HG02798 (cell line): ENCODE measurements around the gene STOX2.

Experiments
- ATAC-seq: cut with Tn5 transposase; IDR thresholded peaks from one replicate; pipeline ENCODE4 v1.9.1; 2021; ENCODE audit warnings: mild to moderate bottlenecking; ENCODE audit not compliant: unreplicated experiment, poor library complexity

Gene STOX2

DNA sequence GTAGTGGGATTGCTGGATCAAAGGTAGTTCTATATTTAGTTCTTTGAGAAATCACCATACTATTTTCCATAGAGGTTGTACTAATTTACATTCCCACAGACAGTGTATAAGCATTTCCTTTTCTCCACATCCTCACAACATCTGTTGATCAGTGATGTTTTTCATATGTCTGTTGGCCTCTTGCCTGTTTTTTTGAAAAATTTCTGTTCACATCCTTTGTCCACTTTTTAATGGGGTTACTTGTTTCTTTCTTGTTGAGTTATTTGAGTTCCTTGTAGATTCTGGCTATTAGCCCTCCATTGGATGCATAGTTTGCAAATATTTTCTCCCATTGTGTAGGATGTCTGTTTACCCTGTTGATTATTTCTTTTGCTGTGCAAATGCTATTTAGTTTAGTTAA is 72.6 kb downstream of the STOX2 start:
- ATAC-seq: no peak

DNA sequence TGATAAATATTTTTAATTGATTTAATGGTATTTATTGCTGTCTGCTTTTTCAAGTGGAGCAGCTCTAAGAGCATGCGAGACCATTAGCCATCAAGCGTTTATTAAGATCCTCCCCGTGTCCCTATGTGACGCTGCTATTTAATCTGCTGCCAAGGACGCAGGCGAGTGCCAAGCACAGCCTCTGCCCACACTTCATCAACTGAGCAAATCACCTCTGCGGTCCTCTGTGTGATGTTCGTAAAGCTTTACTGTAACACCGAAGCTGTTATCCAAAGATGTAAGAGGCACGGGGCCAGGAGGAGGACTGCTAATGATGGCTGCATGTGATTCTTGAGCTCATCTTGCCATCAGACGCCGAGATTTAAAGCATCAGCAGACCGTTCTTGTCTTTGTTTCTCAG is 79.5 kb downstream of the STOX2 start:
- ATAC-seq: no peak

GRCh38 chr4:183985786-183986185 is 80.7 kb downstream of the STOX2 start:
- ATAC-seq: no peak

DNA sequence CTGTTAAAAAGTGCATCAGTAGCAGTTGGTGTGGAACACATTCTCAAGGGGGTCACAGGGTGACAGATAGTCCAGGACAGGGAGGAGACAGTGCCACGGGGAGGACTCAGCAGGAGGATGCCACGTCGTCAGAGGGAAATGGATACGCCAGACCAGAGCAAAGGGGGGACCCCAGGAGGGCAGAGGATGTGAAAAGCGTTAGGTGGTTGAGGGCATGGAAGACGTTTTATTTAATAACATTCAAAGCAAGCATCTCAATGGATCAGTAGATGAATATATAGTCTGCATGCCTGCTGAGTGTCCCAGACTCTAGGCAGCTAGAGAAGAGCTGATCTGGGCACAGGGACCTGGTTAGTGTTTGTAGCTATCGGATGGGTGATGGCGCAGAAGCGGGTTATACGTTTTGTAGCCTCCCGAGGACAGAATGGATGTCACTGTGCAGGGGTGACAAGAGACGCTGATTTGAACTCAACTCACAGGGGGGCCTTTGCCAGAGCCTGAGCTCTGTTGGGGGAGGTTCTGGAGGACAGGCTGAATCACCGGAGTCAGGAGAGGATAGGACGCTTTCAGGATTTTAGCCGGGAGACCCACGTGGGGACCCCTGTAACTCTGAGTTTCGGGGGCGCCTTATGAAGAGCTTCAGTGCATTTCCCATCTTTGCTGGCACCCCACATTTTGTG is 81.3 kb downstream of the STOX2 start:
- ATAC-seq: no peak

DNA sequence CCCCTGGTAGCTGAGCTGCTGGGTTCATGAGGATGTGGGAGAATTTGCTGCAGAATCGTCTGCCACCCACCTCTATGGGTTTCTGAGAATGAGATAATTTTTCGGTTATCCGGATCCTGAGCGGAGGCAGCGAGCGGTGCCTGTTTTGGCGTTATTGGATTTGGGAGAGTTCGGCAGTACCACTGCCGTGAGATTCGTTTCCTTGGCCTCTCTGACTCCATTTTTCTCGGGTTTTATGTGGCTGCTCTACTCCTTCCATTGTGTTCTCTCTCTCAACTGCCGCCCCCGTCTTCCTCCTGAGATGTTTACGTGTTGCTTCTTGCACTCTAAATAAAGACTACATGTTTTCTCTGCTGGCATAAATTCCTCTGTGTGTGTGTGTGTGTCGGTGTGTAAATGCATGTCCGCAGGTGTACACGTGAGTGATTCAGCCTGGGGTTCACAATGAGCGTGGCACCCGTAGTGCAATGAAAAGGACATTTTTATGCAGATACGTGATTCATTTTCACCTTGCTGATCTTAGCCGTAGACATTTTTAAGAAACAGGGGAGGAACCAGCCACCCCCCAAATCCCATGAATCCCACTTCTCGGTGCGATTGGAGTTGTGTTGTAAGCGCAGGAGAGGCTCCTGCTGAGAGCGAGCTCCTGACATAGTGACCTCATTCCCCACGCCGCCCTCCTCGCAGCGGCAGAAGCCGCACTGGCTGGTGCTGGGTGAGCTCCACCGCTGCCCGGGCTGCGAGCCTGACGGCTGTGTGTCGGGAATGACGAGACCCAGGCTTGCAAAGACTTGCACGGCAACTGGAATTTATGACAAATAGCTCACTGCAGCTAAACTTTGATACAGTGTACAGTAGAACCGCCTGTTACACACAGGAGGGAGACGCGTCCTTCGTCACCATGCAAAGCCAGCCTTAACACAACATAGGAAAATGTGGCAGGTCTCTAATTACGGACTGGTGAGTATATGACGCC is 82.2 kb downstream of the STOX2 start:
- no peak for ATAC-seq

- ATAC-seq: no peak
Measured at GRCh38 chr4:183987987-183988392, 82.9 kb downstream of the STOX2 start.

- no peak for ATAC-seq
Measured at GRCh38 chr4:183988874-183989273, 83.8 kb downstream of the STOX2 start.

DNA sequence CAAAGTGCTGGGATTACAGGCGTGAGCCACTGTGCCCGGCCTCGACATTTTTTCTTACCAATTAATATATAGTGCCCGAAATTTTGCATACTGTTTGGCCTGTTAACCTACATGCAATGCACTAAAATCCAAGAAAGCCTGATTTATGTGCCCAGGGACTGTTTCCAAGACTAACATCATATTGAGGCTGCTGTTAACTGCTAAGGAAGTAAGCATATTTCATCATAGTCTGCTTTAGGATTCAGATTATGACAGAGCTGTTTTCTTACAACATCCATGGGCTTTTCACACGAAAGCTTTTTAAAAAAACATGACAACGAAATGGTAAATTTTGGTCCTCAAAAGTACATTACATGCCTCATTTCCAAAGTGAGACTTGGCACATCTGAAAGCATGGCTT is 84.4 kb downstream of the STOX2 start:
- ATAC-seq: no peak

DNA sequence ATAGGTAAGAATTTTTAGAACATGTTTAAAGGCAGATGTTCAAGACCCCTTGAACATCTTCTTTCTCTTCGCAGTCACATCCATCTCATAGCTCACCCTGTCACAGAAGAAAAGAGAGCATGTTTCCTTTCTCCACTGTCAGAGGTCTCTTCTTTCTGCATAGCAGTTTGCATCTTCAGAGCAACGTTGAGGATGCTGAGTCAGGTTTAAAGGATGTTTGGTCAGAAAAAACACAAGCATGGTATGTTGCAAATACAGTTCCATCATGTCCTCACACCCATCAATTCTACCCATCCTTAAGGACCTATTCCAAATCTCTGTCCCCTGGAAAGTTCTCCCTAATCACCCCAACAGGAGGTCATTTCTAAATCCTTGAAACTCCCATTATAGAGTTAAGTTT is 84.8 kb downstream of the STOX2 start:
- ATAC-seq: no peak

DNA sequence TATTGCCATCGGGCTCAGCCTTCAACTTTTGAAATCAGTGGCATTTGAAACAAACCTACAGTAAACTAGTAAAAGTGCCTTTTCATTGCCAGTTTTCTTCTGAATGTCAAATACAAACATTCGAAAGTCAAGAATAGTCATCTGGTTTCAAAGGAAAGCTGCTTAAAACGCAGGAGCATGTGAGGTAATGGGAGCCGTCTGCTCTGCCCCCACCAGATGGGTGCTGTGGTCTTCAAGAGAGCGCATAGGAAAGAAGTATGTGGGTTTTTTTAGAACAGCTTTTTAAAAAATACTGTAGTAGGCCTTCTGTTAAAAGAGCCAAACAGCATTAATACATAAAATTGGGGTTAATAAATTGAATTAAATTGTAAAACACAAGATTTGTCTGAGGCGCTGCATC is 88.6 kb downstream of the STOX2 start:
- no peak for ATAC-seq

DNA sequence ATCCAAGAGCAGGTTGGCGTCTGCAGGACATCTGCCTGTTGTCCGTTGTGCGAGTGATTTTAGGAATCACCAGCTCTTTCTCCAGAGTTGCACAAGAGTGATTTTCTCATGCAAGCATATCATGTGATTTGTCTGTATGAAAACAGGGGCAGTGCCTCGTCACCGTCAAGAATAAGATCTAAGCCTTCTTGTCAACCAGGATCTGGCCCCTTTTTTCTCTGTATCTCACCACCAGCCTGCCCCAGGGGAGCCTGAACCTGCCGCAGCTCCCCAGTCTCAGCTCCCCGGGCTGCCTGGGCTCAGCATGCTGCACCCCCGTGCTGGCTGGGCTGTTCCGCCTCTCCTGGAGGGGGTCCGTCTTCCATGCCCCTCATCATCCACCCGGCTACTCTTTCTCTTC is 90.5 kb downstream of the STOX2 start:
- ATAC-seq: no peak

GRCh38 chr4:183996868-183997267 is 91.8 kb downstream of the STOX2 start:
- no peak for ATAC-seq

GRCh38 chr4:183999435-183999834 is 94.3 kb downstream of the STOX2 start:
- no peak for ATAC-seq

DNA sequence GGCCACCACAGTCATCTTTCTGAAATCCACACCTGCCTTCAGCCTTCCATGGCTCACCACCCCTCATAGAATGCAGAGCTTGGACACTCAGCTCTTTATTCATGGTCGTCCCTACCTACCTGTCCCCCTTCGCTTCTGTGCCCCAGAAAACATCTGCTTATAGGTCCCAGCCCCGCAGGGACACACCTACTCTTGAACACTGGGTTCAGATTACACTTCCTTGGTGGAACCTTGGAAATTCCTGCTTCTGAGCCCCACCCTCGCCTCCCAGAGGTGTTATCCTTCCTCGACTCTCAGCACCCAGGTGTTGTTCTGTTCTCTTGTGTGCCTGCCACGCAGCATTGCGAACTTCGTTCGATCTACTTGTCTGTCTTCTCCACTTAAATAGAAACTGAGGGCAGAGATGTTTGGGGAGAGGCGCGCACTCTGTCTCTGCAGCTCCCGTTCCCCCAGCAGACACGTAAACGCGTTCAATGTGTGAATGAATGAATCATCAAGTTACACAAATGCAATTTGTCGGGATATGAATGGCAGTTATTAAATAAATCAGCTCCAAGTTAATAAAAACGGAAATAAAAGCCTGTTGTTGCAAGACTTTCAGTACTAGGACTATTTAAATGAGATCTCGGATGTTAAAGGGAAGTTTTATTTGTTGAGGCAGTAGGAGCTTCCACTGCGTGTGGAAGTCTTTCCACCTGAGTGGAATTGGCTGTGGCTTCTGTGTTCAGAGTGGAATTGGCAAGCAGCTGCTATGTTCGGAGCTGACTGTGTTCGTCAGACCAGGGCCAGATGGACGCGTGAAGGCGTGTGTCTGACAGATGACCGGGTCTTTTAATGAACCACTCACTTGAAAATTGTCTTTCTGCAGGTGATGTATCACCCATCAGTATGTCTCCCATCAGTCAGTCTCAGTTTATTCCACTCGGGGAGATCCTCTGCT is 95.6 kb downstream of the STOX2 start:
- ATAC-seq: no peak

- no peak for ATAC-seq
Measured at GRCh38 chr4:184003433-184003832, 98.3 kb downstream of the STOX2 start.

GRCh38 chr4:184007891-184008290 is 102.8 kb downstream of the STOX2 start:
- no peak for ATAC-seq

GRCh38 chr4:184010696-184011095 is 105.6 kb downstream of the STOX2 start:
- ATAC-seq: no peak

- ATAC-seq: no peak
Measured at GRCh38 chr4:184011826-184012380, 106.8 kb downstream of the STOX2 start.

- ATAC-seq: no peak
Measured at GRCh38 chr4:184012937-184013336, 107.8 kb downstream of the STOX2 start.

- no peak for ATAC-seq
Measured at GRCh38 chr4:184014301-184014700, 109.2 kb downstream of the STOX2 start.
